Subcutaneous preadipocyte (primary cell): Measurements from ENCODE around the gene SHISA8. TPM values are rescaled to one million over a fixed set of nuclear protein-coding genes. Genes with fewer than 3 reads are reported as not detected.
A peak's percentile ranks its signal among the peaks of the same experiment; 100 is the strongest.

Experiments used
- small RNA-seq: library from RNA; depleted of rRNA; stranded (forward); fragments of <200 nt; gene quantifications from one replicate; pipeline ENCODE3, GENCODE V24; 2012
- total RNA-seq: library from RNA; depleted of rRNA; stranded (reverse); fragments of >200 nt; gene quantifications from 2 replicates; pipeline ENCODE4 v1.2.3, GENCODE V29; 2012

Gene SHISA8
- total RNA-seq, result not detected in 2 replicates

DNA sequence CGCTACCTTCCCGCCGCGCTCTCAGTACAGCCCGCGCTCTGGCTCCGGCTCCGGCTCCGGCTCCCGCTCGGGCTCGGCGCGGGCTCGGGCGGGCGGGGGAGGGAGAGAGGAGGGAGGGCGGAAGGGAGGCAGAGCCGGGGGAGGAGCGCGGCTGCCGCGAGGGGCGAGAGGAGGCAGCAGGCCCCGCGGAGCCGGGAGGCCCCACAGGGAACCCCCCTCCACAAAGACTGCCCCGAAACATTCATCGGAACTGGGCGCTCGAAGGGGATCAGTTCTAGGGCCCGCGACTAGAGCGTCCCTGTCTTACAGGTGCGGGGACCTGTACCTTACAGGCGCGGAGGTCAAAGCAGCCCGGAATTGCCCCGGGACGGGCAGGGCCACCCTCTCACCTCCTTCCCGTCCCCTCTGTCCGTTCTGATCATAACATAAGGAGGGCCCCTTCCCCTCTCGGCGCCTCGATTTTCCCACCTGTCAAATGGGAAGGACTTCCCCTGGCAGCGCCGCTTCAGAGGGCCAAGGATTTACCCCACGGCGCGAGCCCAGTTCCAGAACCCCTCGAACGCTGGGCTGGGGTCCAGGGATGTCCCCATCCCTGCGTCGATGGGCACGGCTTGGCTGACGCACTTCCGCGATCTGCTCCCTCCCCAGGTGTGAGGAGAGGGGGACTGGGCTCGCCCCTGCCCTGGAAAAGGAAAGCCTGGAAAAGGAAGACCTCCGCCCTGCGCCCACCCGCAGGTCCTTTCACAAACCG is at the start of gene SHISA8:
Gene SHISA8, minus strand, starts transcription at position 40 of the 751 bp plus-strand sequence. CDS start 407 bp downstream, outside the sequence.

GRCh38 chr22:41951898-41952474 is 37.1 kb upstream of the SHISA8 start, which contains the start of gene SMIM45:
SMIM45 (plus strand) TSS chr22:41952150.

GRCh38 chr22:41946629-41947423 is 32.0 kb upstream of the SHISA8 start, which contains the start of gene CENPM:
CENPM (minus strand) TSS chr22:41947152; CDS start chr22:41947076, 76 bp downstream.

Small RNA genes lying within 50 kb of the gene (small RNA-seq; reads per million reads assigned to genes)
- gene MIR33A, result 3.6 reads per million, percentile 89 among the genes with 10 or more reads in this experiment

Other genes with a start within 250 kb of the SHISA8 start
- gene SNU13, start 226.2 kb downstream of the SHISA8 start, total RNA-seq, result 94.8 and 105 TPM in 2 replicates
- gene MEI1, start 215.6 kb downstream of the SHISA8 start, total RNA-seq, result 0.37 and 3.1 TPM in 2 replicates
- 7.3 and 11.9 TPM in 2 replicates for gene CCDC134, start 114.4 kb downstream of the SHISA8 start, total RNA-seq
- gene SREBF2, start 82.0 kb downstream of the SHISA8 start, total RNA-seq, result 80.1 and 106 TPM in 2 replicates
- 0.20 and 0.37 TPM in 2 replicates for gene TNFRSF13C, start 11.7 kb upstream of the SHISA8 start, total RNA-seq
- gene CENPM, start 32.1 kb upstream of the SHISA8 start, total RNA-seq, result 25.6 and 26.5 TPM in 2 replicates
- under 0.01 TPM in 1 of 2 replicates, not detected in the other for gene SEPTIN3, start 54.4 kb upstream of the SHISA8 start, total RNA-seq
- 0.37 TPM in 1 of 2 replicates, not detected in the other for gene WBP2NL, start 83.7 kb upstream of the SHISA8 start, total RNA-seq
- gene NAGA, start 155.7 kb upstream of the SHISA8 start, total RNA-seq, result 40.1 and 40.9 TPM in 2 replicates
- 10.4 and 10.7 TPM in 2 replicates for gene PHETA2, start 159.2 kb upstream of the SHISA8 start, total RNA-seq
- 2.9 and 4.1 TPM in 2 replicates for gene SMDT1, start 164.6 kb upstream of the SHISA8 start, total RNA-seq
- gene NDUFA6, start 175.7 kb upstream of the SHISA8 start, total RNA-seq, result 36.6 and 37.1 TPM in 2 replicates
- 0.20 and 0.37 TPM in 2 replicates for gene CYP2D6, start 215.7 kb upstream of the SHISA8 start, total RNA-seq